Measurements from ENCODE around the gene FOXN4.

DNA sequence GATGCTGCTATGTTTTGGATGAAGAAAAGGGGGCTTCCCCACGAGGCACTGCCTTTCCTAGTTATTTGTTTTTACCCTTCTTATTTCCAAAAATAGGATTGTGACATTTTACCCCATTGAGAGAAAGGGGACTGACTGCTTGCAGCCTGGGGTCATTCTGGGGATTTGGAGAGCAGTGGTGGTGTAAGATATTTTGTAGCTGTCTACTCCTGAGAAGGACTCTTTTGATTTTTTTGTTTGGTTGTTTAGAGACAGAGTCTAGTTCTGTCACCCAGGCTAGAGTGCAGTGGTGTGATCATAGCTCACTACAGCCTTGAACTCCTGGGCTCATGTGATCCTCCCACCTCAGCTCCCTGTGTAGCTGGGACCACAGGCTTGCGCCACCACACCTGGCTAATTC, 78.9 kb downstream of the FOXN4 start:
- no peak for TF ChIP-seq POLR2A (IDR thresholded peaks at IDR 0.05)
- TF ChIP-seq CTCF (IDR thresholded peaks at IDR 0.05), result no peak
- no peak for TF ChIP-seq EP300 (IDR thresholded peaks at IDR 0.05)

All from tibial nerve (tissue), 4 donors.